ENCODE results near the gene DYNLT1.

DYNLT1 gene

GRCh38 chr6:158595223-158595622 lies 49.3 kb downstream of the DYNLT1 start:
- peak; percentile 36; the same call in 1 of the 3 replicates for ATAC-seq (ENCODE audit: low read depth)
- Histone ChIP-seq H3K4me1 (ENCODE audit: insufficient read depth, poor library complexity, severe bottlenecking) (no peaks in the 10 kb centered on the region), H3K9me3 (ENCODE audit: severe bottlenecking) (no peaks in the 10 kb centered on the region), H3K27me3 (ENCODE audit: insufficient read depth, poor library complexity, severe bottlenecking) (no peaks in the 10 kb centered on the region), H3K27ac (ENCODE audit: poor library complexity, severe bottlenecking) (no peak overlapping the region), H3K36me3 (ENCODE audit: low read depth) (peaks cover 73% of the 10 kb centered on the region), H3K4me3 (ENCODE audit: severe bottlenecking) (no peak overlapping the region)
- TF ChIP-seq, protein P1, sequence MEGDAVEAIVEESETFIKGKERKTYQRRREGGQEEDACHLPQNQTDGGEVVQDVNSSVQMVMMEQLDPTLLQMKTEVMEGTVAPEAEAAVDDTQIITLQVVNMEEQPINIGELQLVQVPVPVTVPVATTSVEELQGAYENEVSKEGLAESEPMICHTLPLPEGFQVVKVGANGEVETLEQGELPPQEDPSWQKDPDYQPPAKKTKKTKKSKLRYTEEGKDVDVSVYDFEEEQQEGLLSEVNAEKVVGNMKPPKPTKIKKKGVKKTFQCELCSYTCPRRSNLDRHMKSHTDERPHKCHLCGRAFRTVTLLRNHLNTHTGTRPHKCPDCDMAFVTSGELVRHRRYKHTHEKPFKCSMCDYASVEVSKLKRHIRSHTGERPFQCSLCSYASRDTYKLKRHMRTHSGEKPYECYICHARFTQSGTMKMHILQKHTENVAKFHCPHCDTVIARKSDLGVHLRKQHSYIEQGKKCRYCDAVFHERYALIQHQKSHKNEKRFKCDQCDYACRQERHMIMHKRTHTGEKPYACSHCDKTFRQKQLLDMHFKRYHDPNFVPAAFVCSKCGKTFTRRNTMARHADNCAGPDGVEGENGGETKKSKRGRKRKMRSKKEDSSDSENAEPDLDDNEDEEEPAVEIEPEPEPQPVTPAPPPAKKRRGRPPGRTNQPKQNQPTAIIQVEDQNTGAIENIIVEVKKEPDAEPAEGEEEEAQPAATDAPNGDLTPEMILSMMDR (IDR thresholded peaks at IDR 0.05; ENCODE audit: poor library complexity, severe bottlenecking), result peak; percentile 30
- DNase-seq (ENCODE audit: low spot score), result no peak

DNA sequence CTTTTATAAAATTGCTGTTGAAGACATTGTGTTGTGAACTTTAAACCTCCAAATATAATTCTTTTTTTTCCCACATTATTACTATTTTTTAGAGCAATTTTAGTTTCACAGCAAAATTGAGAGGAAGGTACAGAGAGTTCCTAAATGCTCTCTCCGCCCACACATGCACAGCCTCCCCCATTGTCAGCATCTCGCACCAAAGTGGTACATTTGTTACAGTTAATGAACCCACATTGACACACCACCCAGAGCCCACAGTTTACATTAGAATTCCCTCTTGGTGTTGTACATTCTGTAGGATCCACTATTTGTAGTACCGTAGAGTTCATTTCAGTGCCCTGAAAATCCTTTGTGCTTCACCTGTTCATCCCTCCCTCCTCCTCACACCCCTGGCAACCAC lies 50.9 kb downstream of the DYNLT1 start:
- no peaks in the 10 kb centered on the region for H3K9me3 ChIP-seq (ENCODE audit: severe bottlenecking)
- peaks cover 85% of the 10 kb centered on the region for H3K36me3 ChIP-seq (ENCODE audit: low read depth)
- ATAC-seq (ENCODE audit: low read depth), result no peak

DNA sequence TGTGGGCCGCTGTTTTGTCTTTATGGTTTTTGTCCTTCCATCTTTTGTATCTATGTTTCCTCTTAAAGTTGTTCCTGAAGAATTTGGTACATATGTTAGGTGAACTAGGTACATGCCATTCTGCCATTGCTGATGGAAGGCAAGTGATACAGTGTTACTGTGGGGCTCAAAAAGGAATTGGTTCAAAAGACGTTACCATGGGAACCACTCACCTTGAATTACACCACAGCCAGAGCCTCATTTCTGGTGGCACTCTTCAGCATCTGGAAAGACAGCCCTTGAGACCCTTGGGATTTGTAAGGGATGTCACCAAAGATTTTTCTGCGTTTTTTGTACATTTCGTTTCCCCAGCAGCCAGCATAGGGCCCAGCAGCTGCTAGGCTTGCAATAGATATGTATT lies 52.7 kb downstream of the DYNLT1 start:
- no peaks in the 10 kb centered on the region for H3K9me3 ChIP-seq (ENCODE audit: severe bottlenecking)
- H3K27ac ChIP-seq (ENCODE audit: poor library complexity, severe bottlenecking), result no peak overlapping the region
- H3K4me1 ChIP-seq (ENCODE audit: insufficient read depth, poor library complexity, severe bottlenecking), result no peaks in the 10 kb centered on the region
- no peak for DNase-seq (ENCODE audit: low spot score)
- ATAC-seq (ENCODE audit: low read depth), result no peak
- TF ChIP-seq, protein P1 (IDR thresholded peaks at IDR 0.05; ENCODE audit: poor library complexity, severe bottlenecking), result no peak
- no peak overlapping the region for H3K4me3 ChIP-seq (ENCODE audit: severe bottlenecking)
- H3K27me3 ChIP-seq (ENCODE audit: insufficient read depth, poor library complexity, severe bottlenecking), result no peaks in the 10 kb centered on the region
- peaks cover 86% of the 10 kb centered on the region for H3K36me3 ChIP-seq (ENCODE audit: low read depth)

More for the DNA sequence above, 50.9 kb downstream of the DYNLT1 start:
- no peak for DNase-seq (ENCODE audit: low spot score)
- Histone ChIP-seq H3K4me3 (ENCODE audit: severe bottlenecking) (no peak overlapping the region), H3K27ac (ENCODE audit: poor library complexity, severe bottlenecking) (no peak overlapping the region), H3K4me1 (ENCODE audit: insufficient read depth, poor library complexity, severe bottlenecking) (no peaks in the 10 kb centered on the region), H3K27me3 (ENCODE audit: insufficient read depth, poor library complexity, severe bottlenecking) (no peaks in the 10 kb centered on the region)
- TF ChIP-seq, protein P1 (IDR thresholded peaks at IDR 0.05; ENCODE audit: poor library complexity, severe bottlenecking), result no peak

- Histone ChIP-seq H3K36me3 (ENCODE audit: low read depth) (peaks cover 86% of the 10 kb centered on the region), H3K27me3 (ENCODE audit: insufficient read depth, poor library complexity, severe bottlenecking) (no peaks in the 10 kb centered on the region), H3K4me3 (ENCODE audit: severe bottlenecking) (no peak overlapping the region), H3K9me3 (ENCODE audit: severe bottlenecking) (no peaks in the 10 kb centered on the region), H3K4me1 (ENCODE audit: insufficient read depth, poor library complexity, severe bottlenecking) (no peaks in the 10 kb centered on the region), H3K27ac (ENCODE audit: poor library complexity, severe bottlenecking) (no peak overlapping the region)
- TF ChIP-seq, protein P1 (IDR thresholded peaks at IDR 0.05; ENCODE audit: poor library complexity, severe bottlenecking), result no peak
- ATAC-seq (ENCODE audit: low read depth), result no peak
- DNase-seq (ENCODE audit: low spot score), result no peak
Observed at GRCh38 chr6:158591134-158591809, 53.3 kb downstream of the DYNLT1 start.

DNA sequence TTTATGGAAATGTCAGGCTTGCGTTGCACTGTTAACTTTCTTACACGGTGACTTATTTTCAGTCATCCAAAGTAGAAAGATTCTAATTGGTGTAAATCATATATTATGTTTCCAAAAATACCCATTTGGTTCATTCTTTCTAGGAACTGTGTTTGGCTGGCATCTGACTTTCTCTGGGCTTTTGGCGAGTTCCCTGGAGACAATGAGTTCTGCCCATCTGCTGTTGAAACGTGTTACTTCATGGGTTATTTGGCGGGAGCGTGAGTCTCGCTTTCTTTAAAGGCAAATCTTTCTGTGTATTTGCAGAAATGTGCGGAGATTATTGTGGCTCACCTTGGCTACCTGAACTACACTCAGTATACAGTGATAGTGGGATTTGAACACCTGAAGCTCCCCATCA lies 55.2 kb downstream of the DYNLT1 start:
- H3K4me1 ChIP-seq (ENCODE audit: insufficient read depth, poor library complexity, severe bottlenecking), result no peaks in the 10 kb centered on the region
- TF ChIP-seq, protein P1 (IDR thresholded peaks at IDR 0.05; ENCODE audit: poor library complexity, severe bottlenecking), result no peak
- ATAC-seq (ENCODE audit: low read depth), result no peak
- H3K27ac ChIP-seq (ENCODE audit: poor library complexity, severe bottlenecking), result no peak overlapping the region
- DNase-seq (ENCODE audit: low spot score), result no peak
- no peaks in the 10 kb centered on the region for H3K27me3 ChIP-seq (ENCODE audit: insufficient read depth, poor library complexity, severe bottlenecking)
- H3K4me3 ChIP-seq (ENCODE audit: severe bottlenecking), result no peak overlapping the region
- peaks cover 89% of the 10 kb centered on the region for H3K36me3 ChIP-seq (ENCODE audit: low read depth)
- H3K9me3 ChIP-seq (ENCODE audit: severe bottlenecking), result no peaks in the 10 kb centered on the region

Data from RWPE2 (cell line).